GM12874 (cell line): Measurements from ENCODE around the gene NPAS3.

Experiments used
- CTCF ChIP-seq: IDR thresholded peaks from 2 replicates; pipeline ENCODE4 v1.5.1; 2011; ENCODE audit warnings: low read depth, mild to moderate bottlenecking, control low read depth, low read length, moderate library complexity; ENCODE audit not compliant: insufficient read depth

The NPAS3 gene

GRCh38 chr14:33279865-33280264, 341.2 kb downstream of the NPAS3 start:
- TF ChIP-seq CTCF = no peak

- TF ChIP-seq CTCF = no peak
These were observed 342.0 kb downstream of the NPAS3 start for GRCh38 chr14:33280646-33281045.

- TF ChIP-seq CTCF = no peak
These were observed 343.9 kb downstream of the NPAS3 start for GRCh38 chr14:33282331-33283230.

GRCh38 chr14:33285902-33286700, 347.4 kb downstream of the NPAS3 start:
- TF ChIP-seq CTCF = no peak

- TF ChIP-seq CTCF = no peak
These were observed 348.5 kb downstream of the NPAS3 start for GRCh38 chr14:33287189-33287588.

- no peak for TF ChIP-seq CTCF
These were observed 352.0 kb downstream of the NPAS3 start for GRCh38 chr14:33290641-33291040.

- no peak for TF ChIP-seq CTCF
These were observed 352.9 kb downstream of the NPAS3 start for GRCh38 chr14:33291529-33292104.
